MM.1S (cell line): ENCODE data around the gene RNF150.

Experiments
- CTCF ChIP-seq: fragments of 300-600 bp; sonication (generic); IDR thresholded peaks from 2 replicates; pipeline ENCODE4 v1.5.1; 2016; ENCODE audit warnings: antibody characterized with exemption, low read length, mixed read lengths
- EZH2 ChIP-seq: fragments of 300-600 bp; sonication (generic); optimal IDR thresholded peaks from 2 replicates; pipeline ENCODE3; 2017; ENCODE audit warnings: low read depth, mild to moderate bottlenecking, antibody characterized with exemption, low read length, mixed read lengths
- EZH2phosphoT487 ChIP-seq: fragments of 300-600 bp; sonication (generic); IDR thresholded peaks from 2 replicates; pipeline ENCODE4 v1.6.1; 2018; ENCODE audit warnings: antibody characterized with exemption, low read length

- TF ChIP-seq CTCF (no peak), EZH2phosphoT487 (no peak), EZH2 (no peak)
These were observed 121.4 kb downstream of the RNF150 start for GRCh38 chr4:141011901-141012315.
